ENCODE measurements around the gene SIX5.
A peak's percentile ranks its signal among the peaks of the same experiment; 100 is the strongest.

SIX5 gene

DNA sequence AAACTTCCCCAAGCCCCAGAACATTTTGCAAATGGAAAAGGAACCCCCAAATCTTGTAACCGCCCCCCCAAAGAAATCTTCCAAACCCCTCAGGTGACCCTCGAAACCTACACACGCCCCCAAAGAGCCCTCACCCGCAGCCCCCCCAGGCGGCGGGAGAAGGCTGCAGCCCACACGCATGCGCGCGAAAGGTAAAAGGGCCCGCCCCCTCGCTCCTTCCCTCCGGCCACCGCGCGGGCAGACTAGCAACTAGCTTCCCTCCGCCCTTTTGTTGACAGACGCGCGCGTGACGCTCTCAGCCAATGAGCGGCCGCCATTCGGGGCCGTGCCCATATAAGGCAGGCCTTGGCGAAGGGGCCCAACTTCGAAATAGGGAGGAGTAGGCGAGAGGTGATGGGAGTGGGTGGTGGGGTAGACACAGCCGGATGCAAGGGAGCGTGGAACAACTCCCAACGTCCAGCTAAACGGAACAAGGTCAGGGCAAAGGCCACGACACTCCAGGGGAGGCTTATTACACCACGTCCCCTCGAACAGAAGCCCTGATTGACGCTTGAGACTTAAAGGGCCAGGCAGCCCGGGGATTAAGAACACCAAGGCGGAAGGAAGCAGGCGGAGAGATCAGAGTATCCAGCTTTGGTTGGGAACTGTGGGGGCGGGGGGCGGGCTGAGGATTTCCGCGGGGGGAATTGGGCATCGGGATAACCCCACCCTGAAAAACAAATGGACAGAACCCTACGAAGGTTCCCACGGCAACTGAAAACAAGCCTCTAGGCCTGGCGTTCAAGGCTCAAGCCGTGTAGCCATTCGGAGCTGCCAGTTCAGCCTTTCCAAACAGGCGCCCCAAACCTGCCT, 51.7 kb downstream of the SIX5 start:
- H2AFZ ChIP-seq (ENCODE audit: low read depth, low read length) = peak overlapping the region; percentile 6
- H3K4me1 ChIP-seq (ENCODE audit: insufficient read depth, low read length) = peaks cover 20% of the 10 kb centered on the region
- peak overlapping the region; percentile 76 for H3K4me3 ChIP-seq (ENCODE audit: low read length)
- no peaks in the 10 kb centered on the region for H3K9me3 ChIP-seq (ENCODE audit: low read length)
- peaks cover 17% of the 10 kb centered on the region for H3K36me3 ChIP-seq (ENCODE audit: insufficient read depth, low read length)
- H3K27me3 ChIP-seq (ENCODE audit: insufficient read depth, low read length) = no peaks in the 10 kb centered on the region

GRCh38 chr19:45716359-45717130, 52.5 kb downstream of the SIX5 start:
- Histone ChIP-seq H3K27me3 (ENCODE audit: insufficient read depth, low read length) (no peaks in the 10 kb centered on the region), H2AFZ (ENCODE audit: low read depth, low read length) (peak overlapping the region; percentile 6), H3K4me3 (ENCODE audit: low read length) (peak overlapping the region; percentile 76), H3K4me1 (ENCODE audit: insufficient read depth, low read length) (peaks cover 20% of the 10 kb centered on the region), H3K9me3 (ENCODE audit: low read length) (no peaks in the 10 kb centered on the region), H3K36me3 (ENCODE audit: insufficient read depth, low read length) (peaks cover 25% of the 10 kb centered on the region)

GRCh38 chr19:45715139-45715538, 53.9 kb downstream of the SIX5 start:
- peaks cover 20% of the 10 kb centered on the region for H3K4me1 ChIP-seq (ENCODE audit: insufficient read depth, low read length)
- H2AFZ ChIP-seq (ENCODE audit: low read depth, low read length) = no peak overlapping the region
- peaks cover 29% of the 10 kb centered on the region for H3K36me3 ChIP-seq (ENCODE audit: insufficient read depth, low read length)
- no peak overlapping the region for H3K4me3 ChIP-seq (ENCODE audit: low read length)
- H3K27me3 ChIP-seq (ENCODE audit: insufficient read depth, low read length) = no peaks in the 10 kb centered on the region
- H3K9me3 ChIP-seq (ENCODE audit: low read length) = no peaks in the 10 kb centered on the region
